ENCODE data around the gene NDC80.
A peak's percentile ranks its signal among the peaks of the same experiment; 100 is the strongest.
"Not testable (repeated sequence)": the region's sequence is repeated elsewhere in the genome, so short reads cannot be mapped to it uniquely, and the experiment has no call there.

Gene NDC80

GRCh38 chr18:2629003-2629402 is 57.6 kb downstream of the NDC80 start:
- DNase-seq, result no peak

DNA sequence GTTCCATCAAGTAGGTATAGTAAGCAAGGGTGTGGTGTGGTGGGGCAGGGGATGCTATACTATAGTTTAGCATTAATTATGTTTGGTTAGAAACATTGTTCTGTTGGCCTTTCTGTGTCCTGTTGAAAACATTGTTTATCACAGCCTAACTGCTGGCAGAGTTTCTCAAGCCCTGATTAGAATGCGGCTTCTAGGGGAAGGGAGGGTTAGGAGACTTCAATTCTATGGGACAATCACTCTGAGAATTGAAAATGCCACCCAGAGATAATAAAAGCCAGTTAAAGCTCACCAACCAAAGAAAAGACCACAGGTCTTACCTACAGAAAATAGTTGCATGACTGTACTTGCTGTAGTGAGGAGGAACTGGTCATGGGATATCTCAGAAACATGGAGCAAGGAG is 64.2 kb downstream of the NDC80 start:
- DNase-seq, result no peak

DNA sequence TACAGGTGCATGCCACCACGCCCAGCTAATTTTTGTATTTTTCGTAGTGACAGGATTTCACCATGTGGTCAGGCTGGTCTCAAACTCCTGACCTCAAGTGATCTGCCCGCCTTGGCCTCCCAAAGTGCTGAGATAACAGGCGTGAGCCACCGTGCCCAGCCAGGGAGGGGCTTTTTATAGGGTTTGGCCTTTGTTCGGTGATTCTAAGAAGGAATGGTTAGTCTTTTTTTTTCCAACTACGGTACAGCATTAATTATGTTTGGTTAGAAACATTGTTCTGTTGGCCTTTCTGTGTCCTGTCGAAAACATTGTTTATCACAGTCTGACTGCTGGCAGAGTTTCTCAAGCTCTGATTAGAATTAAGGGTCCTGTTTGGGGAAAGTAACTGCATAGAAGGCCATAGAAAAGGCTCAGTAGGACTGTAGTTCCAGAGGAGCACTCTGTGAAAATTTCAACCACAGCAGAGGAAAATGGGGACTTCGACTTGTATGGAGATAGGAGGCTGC is 64.8 kb downstream of the NDC80 start:
- DNase-seq, result no peak

- peak; percentile 41 for DNase-seq
Measured at GRCh38 chr18:2641638-2642037, 70.3 kb downstream of the NDC80 start.

GRCh38 chr18:2642771-2643170 is 71.4 kb downstream of the NDC80 start:
- DNase-seq, result no peak

GRCh38 chr18:2644535-2644934 is 73.2 kb downstream of the NDC80 start:
- no peak for DNase-seq

- DNase-seq, result no peak
Measured at GRCh38 chr18:2651981-2652380, 80.6 kb downstream of the NDC80 start.

DNA sequence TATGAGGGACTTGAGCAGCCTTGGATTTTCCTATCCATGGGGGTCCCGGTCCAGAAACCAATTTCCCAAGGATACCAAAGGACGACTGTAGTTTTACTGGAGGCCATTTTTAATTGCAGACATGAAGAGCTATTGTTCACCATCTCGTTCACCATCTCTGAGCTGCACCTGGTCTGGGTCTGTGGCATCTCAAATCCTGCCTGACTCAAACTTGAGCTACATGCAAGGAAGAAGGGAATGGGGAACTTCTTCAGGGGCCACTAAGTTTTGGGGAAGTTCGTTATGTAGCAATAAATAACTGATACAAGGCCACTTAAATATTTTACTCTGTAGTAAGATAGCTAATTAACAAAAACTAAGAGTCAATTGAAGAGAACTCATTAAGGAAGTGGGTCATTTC is 82.1 kb downstream of the NDC80 start:
- DNase-seq, result no peak

DNA sequence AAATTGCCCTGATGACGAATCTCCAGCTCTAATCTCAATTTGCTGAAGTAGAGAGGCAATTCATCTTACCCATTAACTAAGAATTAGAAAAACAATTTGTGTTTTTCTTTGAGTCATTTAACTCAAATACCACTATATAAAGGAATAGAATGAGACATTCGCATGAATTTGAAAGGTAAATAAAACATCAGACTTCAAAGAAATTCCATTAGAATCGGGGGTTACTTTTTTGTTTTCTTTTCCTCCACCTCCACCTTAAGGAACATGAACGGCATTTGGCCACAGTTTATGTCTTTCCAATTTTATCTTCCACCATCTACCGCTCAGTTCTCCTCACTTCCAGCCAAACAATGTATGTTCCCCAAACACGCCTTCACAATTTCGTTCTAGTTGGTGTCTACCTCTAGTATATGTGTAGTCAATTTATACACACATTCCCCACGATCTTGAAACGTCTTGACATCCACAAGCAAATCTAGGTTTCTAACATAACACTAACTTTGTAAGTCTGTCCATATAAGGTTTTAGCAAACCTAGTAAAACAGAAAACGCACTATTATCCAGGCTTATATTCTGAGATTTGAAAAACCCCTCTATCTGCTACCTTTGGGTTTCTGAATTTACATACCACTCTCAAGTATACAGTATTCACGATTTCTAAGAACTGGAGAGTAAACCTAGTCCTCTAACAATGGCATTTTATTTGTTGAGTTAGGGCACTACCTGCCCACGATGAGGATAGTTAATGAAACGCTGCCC is 83.0 kb downstream of the NDC80 start:
- DNase-seq, result no peak

DNA sequence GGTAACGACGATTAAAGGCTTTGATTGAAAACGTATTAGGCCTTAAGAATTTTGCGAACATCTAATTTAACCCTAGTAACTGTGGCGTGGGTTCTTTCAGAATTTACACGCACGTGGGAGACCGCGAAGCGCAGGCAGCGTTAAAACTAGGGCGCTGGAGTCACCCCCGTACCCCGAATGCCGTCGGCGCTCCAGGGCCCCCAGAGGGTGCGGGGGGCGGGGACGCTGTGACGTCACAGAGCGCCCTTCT is 83.5 kb downstream of the NDC80 start:
- no peak for DNase-seq

DNA sequence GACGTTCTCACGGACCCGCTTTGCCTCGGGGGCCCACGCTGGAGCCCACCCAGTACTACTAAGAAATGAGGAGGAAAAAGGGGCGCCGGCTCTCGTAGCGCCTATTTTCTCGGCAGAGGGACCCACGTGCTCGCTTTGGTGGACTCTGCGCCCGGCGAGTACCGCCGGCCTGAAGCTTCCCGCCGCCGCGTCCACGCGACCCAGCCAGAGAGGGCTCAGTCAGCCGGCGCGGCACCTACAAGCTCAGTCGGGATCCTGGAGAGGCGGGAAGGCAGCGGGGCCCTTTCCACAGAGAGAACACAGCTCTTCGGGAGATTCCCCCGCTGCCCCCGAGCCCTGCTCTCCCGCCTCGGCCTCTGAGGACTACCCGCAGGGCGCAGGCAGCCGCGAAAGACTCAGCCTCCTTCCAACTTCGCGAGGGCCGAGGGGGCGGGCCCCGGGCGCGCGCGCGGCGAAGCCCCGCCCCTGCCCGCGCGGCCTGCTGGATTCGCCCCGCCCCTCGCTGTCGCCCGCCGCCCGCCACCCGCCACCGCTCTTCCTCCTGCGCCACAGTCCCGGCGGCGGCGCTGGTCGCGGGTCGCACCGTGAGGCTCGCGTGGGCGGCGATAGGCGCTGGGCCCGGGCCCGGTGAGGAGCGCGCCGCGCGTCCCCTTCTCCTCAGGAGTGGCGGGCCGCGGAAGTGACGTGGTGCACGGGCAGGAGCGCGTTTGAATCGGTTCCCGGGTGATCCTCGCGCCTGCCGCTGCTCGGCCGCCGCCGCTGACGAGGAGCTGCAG is 84.0 kb downstream of the NDC80 start, which contains the start of gene SMCHD1:
SMCHD1 (plus strand) TSS at position 549 of the 776 bp plus-strand sequence. CDS start 350 bp downstream, outside the sequence.
- DNase-seq, result peak; percentile 84

DNA sequence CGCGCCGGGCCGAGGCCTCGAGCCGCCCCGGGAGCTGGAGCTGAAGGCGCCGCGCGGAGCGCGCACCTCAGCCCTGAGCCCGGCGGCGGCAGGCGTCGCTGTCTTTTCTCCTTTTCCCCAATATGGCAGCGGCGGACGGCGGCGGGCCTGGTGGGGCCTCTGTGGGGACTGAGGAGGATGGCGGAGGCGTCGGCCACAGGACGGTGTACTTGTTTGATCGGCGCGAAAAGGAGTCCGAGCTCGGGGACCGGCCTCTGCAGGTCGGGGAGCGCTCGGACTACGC is 84.5 kb downstream of the NDC80 start:
- DNase-seq, result no peak

GRCh38 chr18:2656237-2656980 is 85.1 kb downstream of the NDC80 start:
- no peak for DNase-seq

DNA sequence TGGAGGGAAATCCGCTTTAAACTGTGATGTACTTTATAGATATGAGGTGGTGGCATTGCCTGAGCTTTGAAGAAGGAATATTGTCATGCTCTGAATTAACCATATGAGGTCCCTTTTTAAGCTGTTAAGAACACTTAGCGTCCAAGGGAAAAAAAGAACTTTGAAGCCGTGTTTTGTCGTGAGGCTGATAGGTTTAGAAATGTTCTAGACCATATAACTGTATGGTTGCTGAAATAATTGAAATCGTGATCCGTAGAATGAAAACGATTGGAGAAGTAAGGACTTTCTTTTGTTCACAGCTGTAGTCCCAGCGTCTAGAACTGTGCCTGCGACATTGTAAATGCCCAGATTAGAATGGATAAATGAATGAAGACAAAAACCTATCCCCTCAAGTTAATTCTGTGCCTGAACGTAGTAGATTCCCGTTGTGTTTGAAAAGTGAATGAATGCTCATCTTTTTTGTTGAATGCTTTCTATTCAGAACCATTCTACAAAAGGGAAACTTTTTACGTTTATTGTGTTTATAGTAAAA is 85.7 kb downstream of the NDC80 start:
- peak; percentile 12 for DNase-seq

GRCh38 chr18:2657788-2658458 is 86.6 kb downstream of the NDC80 start:
- DNase-seq, result peak; percentile 75

GRCh38 chr18:2660849-2661248 is 89.5 kb downstream of the NDC80 start:
- not testable (repeated sequence) for DNase-seq

DNA sequence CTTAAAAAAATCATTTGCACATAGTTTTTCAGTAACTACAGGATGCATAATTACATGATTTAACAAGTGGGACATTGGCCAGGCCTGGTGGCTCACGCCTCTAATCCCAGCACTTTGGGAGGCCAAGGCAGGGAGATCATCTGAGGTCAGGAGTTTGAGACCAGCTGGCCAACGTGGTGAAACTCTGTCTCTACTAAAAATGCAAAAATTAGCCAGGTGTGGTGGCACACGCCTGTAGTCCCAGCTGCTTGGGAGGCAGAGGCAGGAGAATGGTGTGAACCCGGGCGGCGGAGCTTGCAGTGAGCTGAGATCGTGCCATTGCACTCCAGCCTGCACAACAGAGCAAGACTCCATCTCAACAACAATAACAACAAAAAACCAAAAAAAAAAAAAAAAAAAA is 90.9 kb downstream of the NDC80 start:
- not testable (repeated sequence) for DNase-seq

- DNase-seq, result no peak
Measured at GRCh38 chr18:2662990-2663389, 91.6 kb downstream of the NDC80 start.
